Gastroesophageal sphincter (tissue), 4 donors: ENCODE data around the gene STOX2. TPM values are rescaled to one million over a fixed set of nuclear protein-coding genes. Genes with fewer than 3 reads are reported as not detected.
A peak's percentile ranks its signal among the peaks of the same experiment; 100 is the strongest.

Experiments used
- ATAC-seq: fragments of 150-250 bp; one replicate; pipeline ENCODE4 v1.9.1; 2016; ENCODE audit warnings: mild to moderate bottlenecking, moderate library complexity
- H3K27ac ChIP-seq, 4 donors: fragments of 200-600 bp; sonication (generic) in 3 of 4; 1 replicate in 3 of 4; 2 replicates in 1 of 4; pipeline ENCODE4 v1.5.1; 2016 to 2019
- H3K27me3 ChIP-seq: fragments of 200-600 bp; sonication (generic); one replicate; pipeline ENCODE4 v1.5.1; 2019
- H3K36me3 ChIP-seq, 2 donors: fragments of 200-600 bp; sonication (generic); one replicate each; pipeline ENCODE4 v1.5.1; 2019; ENCODE audit warnings: control low read depth in 1 of 2
- H3K4me1 ChIP-seq, 3 donors: fragments of 200-600 bp; sonication (generic); 1 replicate in 2 of 3; 2 replicates in 1 of 3; pipeline ENCODE4 v1.5.1; 2016 to 2019; ENCODE audit warnings: control low read depth in 2 of 3
- H3K4me3 ChIP-seq, 2 donors: fragments of 200-600 bp; sonication (generic); one replicate each; pipeline ENCODE4 v1.5.1; 2019; ENCODE audit warnings: mild to moderate bottlenecking in 1 of 2, moderate library complexity in 1 of 2
- H3K9me3 ChIP-seq, 3 donors: fragments of 200-600 bp; sonication (generic); one replicate each; pipeline ENCODE4 v1.5.1; 2017 to 2019; ENCODE audit warnings: control low read depth in 2 of 3
- EP300 ChIP-seq: sonication (generic); formaldehyde crosslinking; IDR thresholded peaks from one replicate; pipeline ENCODE4 v1.6.1; 2017; ENCODE audit warnings: antibody characterized with exemption, mild to moderate bottlenecking
- POLR2A ChIP-seq, 2 donors: fragments of 450-650 bp; IDR thresholded peaks; one replicate each; pipeline ENCODE4 v1.6.1; 2017; ENCODE audit warnings: antibody characterized with exemption in 2 of 2, mild to moderate bottlenecking in 2 of 2, moderate library complexity in 1 of 2
- POLR2AphosphoS5 ChIP-seq: sonication (generic); formaldehyde crosslinking; IDR thresholded peaks from one replicate; pipeline ENCODE4 v1.6.1; 2017; ENCODE audit warnings: antibody characterized with exemption
- WGBS, 2 donors: methylation state at CpG; one replicate each; pipeline ENCODE4 v1.1.5; 2018; ENCODE audit warnings: low coverage in 1 of 2; 5-methylcytosine and 5-hydroxymethylcytosine counted together
- total RNA-seq, 4 donors: library from RNA; depleted of rRNA; stranded (reverse); fragments of >200 nt; gene quantifications; one replicate each; pipeline ENCODE4 v1.1.0, GENCODE V29; 2016
- TF ChIP-seq, protein P1 (sequence below), 4 experiments: fragments of 200-600 bp in 2 of 4; fragments of 450-650 bp in 2 of 4; sonication (generic) in 1 of 4; IDR thresholded peaks; one replicate each; pipeline ENCODE4 v1.5.1; 2017 to 2019; ENCODE audit warnings: antibody characterized with exemption in 4 of 4, mild to moderate bottlenecking in 2 of 4, moderate library complexity in 2 of 4

STOX2 gene
- total RNA-seq, 4 donors from 2014 or later = 7.5 to 25.4 (median 11.2) TPM

DNA sequence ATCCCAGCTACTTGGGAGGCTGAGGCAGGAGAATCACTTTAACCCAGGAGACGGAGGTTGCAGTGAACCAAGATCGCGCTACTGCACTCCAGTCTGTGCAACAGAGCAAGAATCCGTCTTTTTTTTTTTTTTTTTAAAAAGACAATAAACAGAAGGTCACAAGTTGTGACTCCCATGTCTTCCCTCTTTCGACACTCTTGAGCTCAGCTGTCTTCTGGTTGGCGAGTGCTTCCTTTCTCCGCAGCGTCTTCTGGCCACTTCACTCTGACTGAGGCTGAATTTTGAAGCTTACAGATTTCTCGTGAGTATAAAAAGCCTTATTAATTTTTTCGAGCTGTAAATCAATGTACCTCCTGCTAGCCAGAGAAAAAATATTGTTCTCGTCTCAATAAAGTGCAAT is 124.9 kb downstream of the STOX2 start:
- H3K9me3 ChIP-seq = no peaks in the 10 kb centered on the region
- 93 to 96% methylated on average over 6 to 10 of the region's 11 CpGs for WGBS, 2 donors
- H3K4me3 ChIP-seq = no peak overlapping the region
- no peak overlapping the region for H3K27ac ChIP-seq
- no peaks in the 10 kb centered on the region for H3K36me3 ChIP-seq
- no peaks in the 10 kb centered on the region for H3K27me3 ChIP-seq
- ATAC-seq = no peak
- TF ChIP-seq POLR2AphosphoS5 (no peak), POLR2A (IDR thresholded peaks at IDR 0.05) (no peak), EP300 (no peak)
- TF ChIP-seq, protein P1, sequence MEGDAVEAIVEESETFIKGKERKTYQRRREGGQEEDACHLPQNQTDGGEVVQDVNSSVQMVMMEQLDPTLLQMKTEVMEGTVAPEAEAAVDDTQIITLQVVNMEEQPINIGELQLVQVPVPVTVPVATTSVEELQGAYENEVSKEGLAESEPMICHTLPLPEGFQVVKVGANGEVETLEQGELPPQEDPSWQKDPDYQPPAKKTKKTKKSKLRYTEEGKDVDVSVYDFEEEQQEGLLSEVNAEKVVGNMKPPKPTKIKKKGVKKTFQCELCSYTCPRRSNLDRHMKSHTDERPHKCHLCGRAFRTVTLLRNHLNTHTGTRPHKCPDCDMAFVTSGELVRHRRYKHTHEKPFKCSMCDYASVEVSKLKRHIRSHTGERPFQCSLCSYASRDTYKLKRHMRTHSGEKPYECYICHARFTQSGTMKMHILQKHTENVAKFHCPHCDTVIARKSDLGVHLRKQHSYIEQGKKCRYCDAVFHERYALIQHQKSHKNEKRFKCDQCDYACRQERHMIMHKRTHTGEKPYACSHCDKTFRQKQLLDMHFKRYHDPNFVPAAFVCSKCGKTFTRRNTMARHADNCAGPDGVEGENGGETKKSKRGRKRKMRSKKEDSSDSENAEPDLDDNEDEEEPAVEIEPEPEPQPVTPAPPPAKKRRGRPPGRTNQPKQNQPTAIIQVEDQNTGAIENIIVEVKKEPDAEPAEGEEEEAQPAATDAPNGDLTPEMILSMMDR (IDR thresholded peaks at IDR 0.05) = no peak
- peaks cover 0 to 5% (median 0%) of the 10 kb centered on the region in 3 donors for H3K4me1 ChIP-seq

DNA sequence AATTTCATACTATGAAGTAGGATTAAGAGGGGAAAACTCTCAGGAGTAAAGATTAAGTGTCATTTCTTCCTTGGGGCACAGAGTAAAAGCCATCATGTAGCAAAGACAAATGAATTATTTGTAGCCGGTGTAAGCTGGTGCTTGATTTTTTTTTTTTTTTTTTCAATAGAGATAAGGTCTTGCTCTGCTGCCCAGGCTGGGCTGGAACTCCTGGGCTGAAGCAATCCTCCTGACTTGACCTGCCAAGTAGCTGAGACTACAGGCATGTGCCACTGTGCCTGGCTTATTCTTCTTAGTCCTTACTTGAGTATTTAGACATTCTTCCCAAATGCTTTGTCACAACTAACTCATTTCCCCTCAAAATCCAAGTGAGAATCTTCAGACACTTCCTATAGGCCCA is 125.7 kb downstream of the STOX2 start:
- Histone ChIP-seq H3K27me3 (no peaks in the 10 kb centered on the region), H3K4me1 (peaks cover 0 to 5% (median 0%) of the 10 kb centered on the region in 3 donors), H3K36me3 (no peaks in the 10 kb centered on the region), H3K27ac (no peak overlapping the region), H3K9me3 (no peaks in the 10 kb centered on the region), H3K4me3 (no peak overlapping the region)
- TF ChIP-seq POLR2A (IDR thresholded peaks at IDR 0.05) (no peak), EP300 (no peak)
- 100% methylated on average over 1 of the region's 1 CpG for WGBS, 2 donors
- ATAC-seq = no peak

DNA sequence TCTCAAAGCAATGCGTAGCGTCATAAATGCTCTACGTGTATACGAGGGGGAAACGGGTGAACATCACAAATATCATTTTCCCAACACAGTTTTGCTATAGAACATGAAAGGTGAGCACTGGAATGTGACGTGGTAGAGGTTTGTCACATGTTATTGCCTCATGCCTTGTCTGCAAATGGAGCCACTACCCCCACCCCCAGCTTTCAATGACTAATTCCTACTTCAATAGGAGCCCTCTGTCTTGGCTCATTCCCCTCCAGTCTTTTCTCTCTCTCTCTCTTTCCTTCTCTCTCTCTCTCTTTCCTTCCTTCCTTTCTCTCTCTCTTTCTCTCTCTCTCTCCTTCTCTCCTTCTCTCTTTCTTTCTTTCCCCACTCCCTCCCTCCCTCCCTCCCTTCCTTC is 127.0 kb downstream of the STOX2 start:
- H3K9me3 ChIP-seq = no peaks in the 10 kb centered on the region
- peaks cover 0 to 5% (median 0%) of the 10 kb centered on the region in 3 donors for H3K4me1 ChIP-seq
- no peak for ATAC-seq
- no peaks in the 10 kb centered on the region for H3K27me3 ChIP-seq
- no peak overlapping the region for H3K27ac ChIP-seq
- 91 to 92% methylated on average over 6 of the region's 6 CpGs for WGBS, 2 donors
- no peak overlapping the region for H3K4me3 ChIP-seq
- TF ChIP-seq, protein P1 (IDR thresholded peaks at IDR 0.05) = no peak
- no peak for TF ChIP-seq EP300
- no peak for TF ChIP-seq POLR2AphosphoS5
- no peak for TF ChIP-seq POLR2A (IDR thresholded peaks at IDR 0.05)
- no peaks in the 10 kb centered on the region for H3K36me3 ChIP-seq

DNA sequence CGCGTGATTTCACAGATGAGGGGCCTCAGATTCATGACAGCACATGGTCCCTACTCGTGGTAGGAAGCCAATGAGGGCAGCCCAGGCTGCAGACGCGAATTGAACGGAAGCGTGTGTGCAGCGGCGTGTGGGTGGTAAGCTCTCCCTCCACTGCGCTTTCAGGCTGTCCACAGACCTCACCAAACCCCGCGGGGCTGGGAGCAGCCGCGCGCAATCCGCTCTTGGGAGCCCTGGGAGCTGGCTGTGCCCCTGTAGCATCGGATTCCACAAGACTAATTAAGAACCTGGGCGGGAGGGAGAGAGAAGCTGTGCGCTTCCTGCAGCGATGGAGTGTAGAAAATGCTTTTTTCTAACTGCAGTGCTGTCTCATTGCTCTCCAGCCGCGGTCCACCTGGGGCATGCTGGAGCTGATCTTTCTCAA is 134.9 kb downstream of the STOX2 start:
- H3K27ac ChIP-seq = no peak overlapping the region
- no peak for ATAC-seq
- peaks cover 0 to 3% (median 0%) of the 10 kb centered on the region in 3 donors for H3K9me3 ChIP-seq
- H3K4me1 ChIP-seq = no peaks in the 10 kb centered on the region
- peak overlapping the region in 1 of 2 donors; percentile 12 for H3K4me3 ChIP-seq
- H3K36me3 ChIP-seq = no peaks in the 10 kb centered on the region
- H3K27me3 ChIP-seq = peaks cover 17% of the 10 kb centered on the region
- no CpG with 5 or more reads among the region's 22 CpGs for WGBS, 2 donors
- TF ChIP-seq POLR2AphosphoS5 (no peak), EP300 (no peak), POLR2A (IDR thresholded peaks at IDR 0.05) (no peak)
- TF ChIP-seq, protein P1 (IDR thresholded peaks at IDR 0.05) = no peak

DNA sequence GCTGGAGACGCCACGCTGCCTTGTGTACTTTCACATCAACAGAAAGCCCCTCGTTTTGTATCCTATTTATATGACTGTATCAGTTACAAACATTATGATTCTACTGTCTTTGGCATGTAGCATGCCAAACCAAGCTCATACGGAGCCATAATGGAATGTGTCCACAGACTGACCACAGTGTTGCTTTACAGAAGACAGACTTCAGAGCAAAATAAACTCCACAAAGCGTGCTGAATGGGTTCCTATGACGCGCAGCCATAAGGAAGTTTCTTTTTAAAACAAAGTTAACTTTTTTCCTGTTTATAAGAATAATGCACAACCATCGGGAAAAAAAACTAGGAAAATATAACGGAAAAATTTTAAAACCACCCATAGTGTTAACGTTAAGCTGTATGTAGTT is 136.0 kb downstream of the STOX2 start:
- ATAC-seq = no peak
- Histone ChIP-seq H3K4me1 (no peaks in the 10 kb centered on the region), H3K36me3 (no peaks in the 10 kb centered on the region), H3K9me3 (peaks cover 0 to 15% (median 0%) of the 10 kb centered on the region in 3 donors), H3K4me3 (no peak overlapping the region), H3K27ac (no peak overlapping the region), H3K27me3 (peaks cover 17% of the 10 kb centered on the region)
- TF ChIP-seq POLR2AphosphoS5 = no peak
- no peak for TF ChIP-seq EP300
- TF ChIP-seq POLR2A (IDR thresholded peaks at IDR 0.05) = no peak
- TF ChIP-seq, protein P1 (IDR thresholded peaks at IDR 0.05) = no peak
- 88 to 94% methylated on average over 7 to 8 of the region's 10 CpGs for WGBS, 2 donors
